Endodermal cell (in vitro differentiated cells): ENCODE data around the gene RAB15. TPM values are rescaled to one million over a fixed set of nuclear protein-coding genes. Genes with fewer than 3 reads are reported as not detected.

Source experiments
- DNase-seq: peaks from one replicate; pipeline ENCODE4 v3.0.0-alpha.2; 2017
- H3K27ac ChIP-seq: 2 replicates; pipeline ENCODE4 v1.5.1; 2013; ENCODE audit warnings: mild to moderate bottlenecking, low read depth, low read length, moderate library complexity
- H3K27me3 ChIP-seq: 2 replicates; pipeline ENCODE4 v1.6.1; 2013; ENCODE audit warnings: mild to moderate bottlenecking, low read length, moderate library complexity; ENCODE audit not compliant: insufficient read depth, control insufficient read depth, poor library complexity, severe bottlenecking
- H3K36me3 ChIP-seq: 2 replicates; pipeline ENCODE4 v1.7.0; 2013; ENCODE audit warnings: mild to moderate bottlenecking, low read length, moderate library complexity; ENCODE audit not compliant: control insufficient read depth, insufficient read depth
- H3K4me1 ChIP-seq: one replicate; pipeline ENCODE4 v1.7.0; 2013; ENCODE audit warnings: low read length; ENCODE audit not compliant: control insufficient read depth, insufficient read depth
- H3K4me3 ChIP-seq: 2 replicates; pipeline ENCODE4 v1.5.1; 2013; ENCODE audit warnings: mild to moderate bottlenecking, low read length, moderate library complexity
- H3K9ac ChIP-seq: 2 replicates; pipeline ENCODE4 v1.6.1; 2013; ENCODE audit warnings: mild to moderate bottlenecking, low read length, moderate library complexity; ENCODE audit not compliant: poor library complexity, severe bottlenecking; ENCODE audit errors: extremely low read depth
- H3K9me3 ChIP-seq: 2 replicates; pipeline ENCODE4 v1.6.1; 2013; ENCODE audit warnings: mild to moderate bottlenecking, low read length, moderate library complexity; ENCODE audit not compliant: control insufficient read depth
- H3K27ac Mint-ChIP-seq: 2 replicates; pipeline ENCODE4 v1.8.0; 2020; ENCODE audit warnings: mixed read lengths
- H3K27me3 Mint-ChIP-seq: 2 replicates; pipeline ENCODE4 v1.8.0; 2021; ENCODE audit warnings: mild to moderate bottlenecking, mixed read lengths; ENCODE audit not compliant: insufficient read depth
- H3K36me3 Mint-ChIP-seq: 2 replicates; pipeline ENCODE4 v1.8.0; 2020; ENCODE audit warnings: low read depth, mixed read lengths
- H3K4me1 Mint-ChIP-seq: 2 replicates; pipeline ENCODE4 v1.8.0; 2020; ENCODE audit warnings: mixed read lengths
- H3K4me3 Mint-ChIP-seq: 2 replicates; pipeline ENCODE4 v1.8.0; 2020; ENCODE audit warnings: mild to moderate bottlenecking, moderate library complexity, mixed read lengths
- H3K9me3 Mint-ChIP-seq: 2 replicates; pipeline ENCODE4 v1.8.0; 2020; ENCODE audit warnings: mild to moderate bottlenecking, mixed read lengths
- CTCF ChIP-seq: fragments of 200-600 bp; sonication (generic); conservative IDR thresholded peaks from 2 replicates; pipeline ENCODE4 v1.5.0; 2021; ENCODE audit warnings: antibody characterized with exemption, mild to moderate bottlenecking
- WGBS, 2 experiments: methylation state at CpG; one replicate each; pipeline versions ENCODE4 v1.1.5 to v1.1.7; 2013; ENCODE audit warnings: missing lambda C conversion rate in 2 of 2, mixed read lengths in 1 of 2; ENCODE audit not compliant: insufficient coverage in 1 of 2, insufficient read length in 1 of 2; 5-methylcytosine and 5-hydroxymethylcytosine counted together
- long read RNA-seq, 4 experiments: library from polyadenylated mRNA in 2 of 4; library from RNA in 1 of 4; library from capped mRNA in 1 of 4; stranded (forward) in 3 of 4; unstranded in 1 of 4; transcript quantifications; one replicate each; pipeline ENCODE4 v2.0.0, GENCODE V29; 2020 to 2021; ENCODE audit warnings: inconsistent platforms in 1 of 4
- polyA plus RNA-seq, 2 experiments: library from polyadenylated mRNA; stranded (reverse); fragments of 50-300 nt; gene quantifications; one replicate each; pipeline ENCODE4 v1.2.3, GENCODE V29; 2013
- total RNA-seq, 2 donors: library from RNA; stranded (reverse); fragmentation: NEBNext Ultra II Directional in 1 of 2; extraction: Animal tissue kit (Norgen Biotek cat#: 25700) in 1 of 2; gene quantifications; 2 replicates in 1 of 2; 3 replicates in 1 of 2; pipeline ENCODE4 v1.2.1, GENCODE V29; 2021

RAB15 gene
- 10 to 100 TPM; 48.7 to 77.2 TPM for total RNA-seq
- 27.7 TPM for polyA plus RNA-seq (2013, experiment 1 of 2)
- polyA plus RNA-seq (2013, experiment 2 of 2), result 24.4 TPM
- long read RNA-seq, experiment 1, transcript RAB15-203 (7 exons, 3,515 nt), result major isoform, 6 of 29 reads
- long read RNA-seq, experiment 1, partial matches to known transcripts, result 6 of 29 reads
- long read RNA-seq, experiment 1, other reads (novel, unspliced or antisense), result 16 of 29 reads
- long read RNA-seq, experiment 2, transcript RAB15-201 (7 exons, 3,391 nt), result minor isoform, 6 of 124 reads
- long read RNA-seq, experiment 2, transcript RAB15-203 (7 exons, 3,515 nt), result major isoform, 85 of 124 reads
- long read RNA-seq, experiment 2, transcript RAB15-207 (8 exons, 3,518 nt), result minor isoform, 6 of 124 reads
- long read RNA-seq, experiment 2, partial matches to known transcripts, result 10 of 124 reads
- long read RNA-seq, experiment 2, other reads (novel, unspliced or antisense), result 17 of 124 reads
- long read RNA-seq, experiment 3, partial matches to known transcripts, result 2 of 30 reads
- long read RNA-seq, experiment 3, other reads (novel, unspliced or antisense), result 25 of 30 reads
- long read RNA-seq, experiment 4, partial matches to known transcripts, result 0 of 3 reads
- long read RNA-seq, experiment 4, other reads (novel, unspliced or antisense), result 3 of 3 reads

DNA sequence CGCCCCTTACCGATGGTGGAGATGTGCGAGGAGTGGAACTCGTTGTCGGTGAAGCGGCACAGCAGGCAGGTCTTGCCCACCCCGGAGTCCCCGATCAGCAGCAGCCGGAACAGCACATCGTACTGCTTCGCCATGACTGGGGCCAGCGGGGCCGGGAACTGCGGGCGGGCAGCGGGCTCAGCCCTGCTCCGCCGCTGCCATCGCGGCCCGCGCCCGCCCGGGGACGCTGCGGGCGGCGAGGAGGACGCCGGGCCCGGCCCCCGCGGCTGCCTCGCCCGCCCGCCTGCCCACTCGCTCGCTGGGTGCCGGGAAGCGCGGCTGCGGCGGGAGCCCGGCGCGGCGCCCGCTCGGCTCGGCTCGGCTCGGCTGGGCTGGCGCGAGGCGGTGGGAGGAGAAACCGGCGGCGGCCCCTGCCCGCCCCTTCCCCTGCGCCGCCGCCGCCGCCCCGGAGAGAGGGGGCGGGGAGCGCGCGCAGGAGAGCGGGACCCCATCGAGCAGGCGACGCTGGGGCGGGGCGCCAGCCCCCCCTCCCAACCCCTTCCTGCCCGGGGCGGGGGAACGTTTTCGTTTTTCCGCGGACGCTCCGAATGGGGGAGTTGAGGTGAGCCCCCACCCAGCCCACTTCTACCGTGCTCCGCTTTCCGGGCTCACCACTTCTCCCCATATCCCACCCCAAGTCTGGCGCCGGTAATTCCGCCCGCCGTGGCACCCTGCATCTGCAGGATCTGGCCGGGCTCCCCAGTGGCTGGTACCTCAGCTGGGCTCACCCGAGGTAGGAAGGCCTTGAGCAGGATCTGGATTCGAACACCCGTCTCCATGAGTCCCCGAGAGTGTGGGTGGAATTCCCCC lies at the start of gene RAB15:
Gene RAB15 (minus strand): TSS at position 394 of the 849 bp plus-strand sequence. CDS start 260 bp downstream, at position 134.
- H3K27ac ChIP-seq, result no peak within 1 kb of the TSS
- H3K4me1 Mint-ChIP-seq, result peaks cover 36% of the 10 kb centered on the region

DNA sequence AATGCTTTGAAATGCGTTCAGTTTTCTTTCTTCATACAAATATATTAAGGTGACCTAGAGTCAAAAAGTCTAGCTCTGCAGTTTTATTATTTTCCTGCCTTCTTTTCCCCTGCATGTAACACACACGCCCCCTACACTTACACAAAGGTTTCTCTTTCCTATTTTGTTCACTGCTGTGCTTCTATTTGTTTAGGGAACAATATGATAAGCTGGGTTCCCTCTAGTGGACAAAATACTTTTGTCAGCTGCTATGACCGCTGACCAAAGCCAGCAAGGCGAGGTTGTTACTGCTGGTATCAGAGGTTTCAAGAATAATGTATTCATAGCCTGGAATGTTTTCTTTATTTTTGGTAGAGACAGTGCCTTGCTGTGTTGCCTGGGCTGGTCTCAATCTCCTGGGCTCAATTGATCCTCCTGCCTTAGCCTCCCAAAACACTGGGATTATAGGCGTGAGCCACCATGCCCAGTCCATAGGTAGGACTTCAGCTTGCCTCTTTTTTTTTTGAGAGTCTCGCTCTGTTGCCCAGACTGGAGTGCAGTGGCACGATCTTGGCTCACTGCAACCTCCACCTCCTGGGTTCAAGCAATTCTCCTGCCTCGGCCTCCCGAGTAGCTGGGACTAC lies 47.9 kb upstream of the RAB15 start:
- Mint-ChIP-seq H3K36me3 (peaks cover 22% of the 10 kb centered on the region), H3K9me3 (no peaks in the 10 kb centered on the region), H3K4me3 (no peak overlapping the region), H3K4me1 (peaks cover 3% of the 10 kb centered on the region), H3K27me3 (no peaks in the 10 kb centered on the region), H3K27ac (no peak overlapping the region)
- Histone ChIP-seq H3K4me3 (no peak overlapping the region), H3K27me3 (no peaks in the 10 kb centered on the region), H3K27ac (no peak overlapping the region), H3K9me3 (no peaks in the 10 kb centered on the region), H3K36me3 (peaks cover 14% of the 10 kb centered on the region), H3K4me1 (no peaks in the 10 kb centered on the region), H3K9ac (no peak overlapping the region)
- peak; percentile 68 for DNase-seq
- peak; percentile 71 for TF ChIP-seq CTCF
- WGBS, 2 experiments, result 87 to 94% methylated on average over 2 to 9 of the region's 9 CpGs

More for the DNA sequence above, at the start of gene RAB15:
- Mint-ChIP-seq H3K36me3 (peaks cover 10% of the 10 kb centered on the region), H3K27ac (peak within 1 kb of the TSS; percentile 75), H3K9me3 (no peaks in the 10 kb centered on the region), H3K4me3 (peak within 1 kb of the TSS; percentile 76), H3K27me3 (peaks cover 2% of the 10 kb centered on the region)
- DNase-seq, result peak; percentile 73
- Histone ChIP-seq H3K9me3 (no peaks in the 10 kb centered on the region), H3K4me3 (peak within 1 kb of the TSS; percentile 83), H3K9ac (peak within 1 kb of the TSS; percentile 30), H3K36me3 (no peaks in the 10 kb centered on the region), H3K27me3 (no peaks in the 10 kb centered on the region), H3K4me1 (peaks cover 12% of the 10 kb centered on the region)
- no peak for TF ChIP-seq CTCF
- 2 to 9% methylated on average over 18 to 92 of the region's 96 CpGs for WGBS, 2 experiments

DNA sequence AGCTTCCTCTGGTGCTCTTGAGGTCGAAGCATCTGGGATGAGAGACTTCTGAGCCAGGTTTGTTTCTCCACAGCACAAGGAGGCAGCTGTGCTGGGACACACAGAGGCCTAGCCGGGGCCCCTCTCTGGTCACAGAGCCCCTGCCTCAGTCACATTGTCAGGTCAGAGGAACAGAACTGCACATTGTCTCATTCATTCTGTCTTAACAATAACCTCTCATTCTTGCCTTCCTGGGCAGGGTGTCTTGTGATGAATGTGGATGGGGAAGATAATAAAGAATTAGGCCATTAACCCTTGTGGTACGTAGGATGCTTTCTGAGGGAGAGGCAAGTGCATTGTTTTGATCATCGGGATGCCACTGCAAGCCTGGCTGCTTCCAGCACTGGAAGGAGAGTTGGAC lies 44.3 kb upstream of the RAB15 start:
- no peak overlapping the region for H3K4me3 Mint-ChIP-seq
- H3K4me3 ChIP-seq, result no peak overlapping the region
- H3K27me3 Mint-ChIP-seq, result no peaks in the 10 kb centered on the region
- peaks cover 28% of the 10 kb centered on the region for H3K36me3 ChIP-seq
- DNase-seq, result no peak
- H3K27ac ChIP-seq, result no peak overlapping the region
- TF ChIP-seq CTCF, result no peak
- H3K9me3 Mint-ChIP-seq, result no peaks in the 10 kb centered on the region
- no peaks in the 10 kb centered on the region for H3K9me3 ChIP-seq
- H3K27ac Mint-ChIP-seq, result no peak overlapping the region
- no peaks in the 10 kb centered on the region for H3K4me1 ChIP-seq
- H3K9ac ChIP-seq, result no peak overlapping the region
- WGBS, 2 experiments, result 90% methylated on average over 3 to 4 of the region's 4 CpGs
- no peaks in the 10 kb centered on the region for H3K27me3 ChIP-seq
- peaks cover 3% of the 10 kb centered on the region for H3K4me1 Mint-ChIP-seq
- peaks cover 22% of the 10 kb centered on the region for H3K36me3 Mint-ChIP-seq
